Gastrocnemius medialis (tissue), 4 donors: Measurements from ENCODE around the gene PRIMPOL.

Experiments used
- CTCF ChIP-seq, 5 experiments: fragments of 450-650 bp in 3 of 5; fragments of 200-600 bp in 2 of 5; sonication (generic) in 2 of 5; IDR thresholded peaks in 4 of 5; conservative IDR thresholded peaks in 1 of 5; 1 replicate in 4 of 5; 2 replicates in 1 of 5; pipeline ENCODE4 v1.5.1; 2016 to 2019; ENCODE audit warnings: antibody characterized with exemption in 5 of 5, mild to moderate bottlenecking in 3 of 5, moderate library complexity in 3 of 5
- POLR2A ChIP-seq, 2 donors: fragments of 450-650 bp; IDR thresholded peaks; one replicate each; pipeline ENCODE4 v1.6.1; 2017; ENCODE audit warnings: antibody characterized with exemption in 2 of 2, mild to moderate bottlenecking in 2 of 2, moderate library complexity in 2 of 2

- no peak for TF ChIP-seq POLR2A (IDR thresholded peaks at IDR 0.05)
- no peak for TF ChIP-seq CTCF (IDR thresholded peaks at IDR 0.05 in 4 of 5, conservative IDR thresholded peaks at IDR 0.05 in 1 of 5)
Measured at GRCh38 chr4:184731056-184731455, 81.5 kb downstream of the PRIMPOL start.
